Stimulated activated CD4-positive, alpha-beta T cell treated with anti-CD3 and anti-CD28 coated beads, Interleukin-15, amount 100 ng/mL, for 24 hours (primary cell): ENCODE results near the gene ZSWIM4.
A peak's percentile ranks its signal among the peaks of the same experiment; 100 is the strongest.
"Not testable (repeated sequence)": the region's sequence is repeated elsewhere in the genome, so short reads cannot be mapped to it uniquely, and the experiment has no call there.

ENCODE experiments used
- DNase-seq: peaks from one replicate; pipeline ENCODE4 v3.0.0-alpha.2; 2020

The ZSWIM4 gene

GRCh38 chr19:13778847-13779246, 16.4 kb upstream of the ZSWIM4 start:
- no peak for DNase-seq

- not testable (repeated sequence) for DNase-seq
These were observed 15.4 kb upstream of the ZSWIM4 start for GRCh38 chr19:13779794-13780193.

GRCh38 chr19:13781547-13781946, 13.7 kb upstream of the ZSWIM4 start:
- DNase-seq: peak; percentile 44

GRCh38 chr19:13782537-13782936, 12.7 kb upstream of the ZSWIM4 start:
- no peak for DNase-seq

GRCh38 chr19:13783565-13784500, 11.4 kb upstream of the ZSWIM4 start:
- no peak for DNase-seq

GRCh38 chr19:13784731-13785452, 10.4 kb upstream of the ZSWIM4 start:
- DNase-seq: peak; percentile 81

GRCh38 chr19:13788991-13789390, 6.3 kb upstream of the ZSWIM4 start:
- no peak for DNase-seq

- no peak for DNase-seq
These were observed 4.9 kb upstream of the ZSWIM4 start for GRCh38 chr19:13790354-13790753.

GRCh38 chr19:13793317-13793716, 1.9 kb upstream of the ZSWIM4 start:
- DNase-seq: not testable (repeated sequence)

- no peak for DNase-seq
These were observed 866 bp upstream of the ZSWIM4 start for GRCh38 chr19:13794398-13794756.

- DNase-seq: no peak
These were observed 505 bp downstream of the ZSWIM4 start for GRCh38 chr19:13795595-13796300.

- DNase-seq: no peak
These were observed 1.2 kb downstream of the ZSWIM4 start for GRCh38 chr19:13796301-13797057.

GRCh38 chr19:13797058-13797440, 1.8 kb downstream of the ZSWIM4 start:
- no peak for DNase-seq

GRCh38 chr19:13797870-13798269, 2.6 kb downstream of the ZSWIM4 start:
- DNase-seq: no peak

GRCh38 chr19:13799669-13800068, 4.4 kb downstream of the ZSWIM4 start:
- no peak for DNase-seq

GRCh38 chr19:13803038-13803437, 7.8 kb downstream of the ZSWIM4 start:
- DNase-seq: no peak

GRCh38 chr19:13804830-13805683, 9.8 kb downstream of the ZSWIM4 start:
- DNase-seq: peak; percentile 33

GRCh38 chr19:13806728-13807127, 11.5 kb downstream of the ZSWIM4 start:
- no peak for DNase-seq

- no peak for DNase-seq
These were observed 12.3 kb downstream of the ZSWIM4 start for GRCh38 chr19:13807421-13808021.

- DNase-seq: no peak
These were observed 13.6 kb downstream of the ZSWIM4 start for GRCh38 chr19:13808856-13809255.

- DNase-seq: no peak
These were observed 17.3 kb downstream of the ZSWIM4 start for GRCh38 chr19:13812544-13812943.
